Activated naive CD8-positive, alpha-beta T cell (primary cell): ENCODE measurements around the gene WDCP.
"Not testable (repeated sequence)": the region's sequence is repeated elsewhere in the genome, so short reads cannot be mapped to it uniquely, and the experiment has no call there.

Experiments
- H3K27ac Mint-ChIP-seq: one replicate; pipeline ENCODE4 v1.8.0; 2021; ENCODE audit warnings: mixed read lengths
- H3K27me3 Mint-ChIP-seq: one replicate; pipeline ENCODE4 v1.8.0; 2021; ENCODE audit warnings: mixed read lengths
- H3K36me3 Mint-ChIP-seq: one replicate; pipeline ENCODE4 v1.8.0; 2021; ENCODE audit warnings: mixed read lengths
- H3K4me1 Mint-ChIP-seq: one replicate; pipeline ENCODE4 v1.8.0; 2021; ENCODE audit warnings: low read depth, mixed read lengths
- H3K4me3 Mint-ChIP-seq: one replicate; pipeline ENCODE4 v1.8.0; 2021; ENCODE audit warnings: mild to moderate bottlenecking, mixed read lengths
- H3K9me3 Mint-ChIP-seq: one replicate; pipeline ENCODE4 v1.8.0; 2021; ENCODE audit warnings: low read depth, mixed read lengths

Gene WDCP

GRCh38 chr2:24048769-24049484 is 1.7 kb upstream of the WDCP start:
- H3K27me3 Mint-ChIP-seq: peaks cover 1% of the 10 kb centered on the region
- H3K27ac Mint-ChIP-seq: no peak overlapping the region
- peaks cover 25% of the 10 kb centered on the region for H3K4me1 Mint-ChIP-seq
- no peak overlapping the region for H3K4me3 Mint-ChIP-seq
- no peaks in the 10 kb centered on the region for H3K9me3 Mint-ChIP-seq
- no peaks in the 10 kb centered on the region for H3K36me3 Mint-ChIP-seq

- Mint-ChIP-seq H3K4me1 (peaks cover 25% of the 10 kb centered on the region), H3K9me3 (no peaks in the 10 kb centered on the region), H3K27ac (no peak overlapping the region), H3K36me3 (no peaks in the 10 kb centered on the region), H3K4me3 (peak overlapping the region; percentile 98), H3K27me3 (no peaks in the 10 kb centered on the region)
These were observed 477 bp upstream of the WDCP start for GRCh38 chr2:24047703-24048033.

- no peaks in the 10 kb centered on the region for H3K9me3 Mint-ChIP-seq
- H3K4me1 Mint-ChIP-seq: peaks cover 25% of the 10 kb centered on the region
- no peaks in the 10 kb centered on the region for H3K27me3 Mint-ChIP-seq
- peak overlapping the region; percentile 98 for H3K4me3 Mint-ChIP-seq
- H3K27ac Mint-ChIP-seq: peak overlapping the region; percentile 94
- no peaks in the 10 kb centered on the region for H3K36me3 Mint-ChIP-seq
These were observed 627 bp downstream of the WDCP start for GRCh38 chr2:24046599-24046929.

- Mint-ChIP-seq H3K4me1 (peaks cover 25% of the 10 kb centered on the region), H3K9me3 (no peaks in the 10 kb centered on the region), H3K4me3 (peak overlapping the region; percentile 98), H3K27me3 (no peaks in the 10 kb centered on the region), H3K27ac (no peak overlapping the region), H3K36me3 (no peaks in the 10 kb centered on the region)
These were observed 1.4 kb downstream of the WDCP start for GRCh38 chr2:24045511-24046508.

- H3K4me3 Mint-ChIP-seq, H3K27ac Mint-ChIP-seq, H3K27me3 Mint-ChIP-seq, H3K36me3 Mint-ChIP-seq, H3K9me3 Mint-ChIP-seq: not testable (repeated sequence)
- peaks cover 22% of the 10 kb centered on the region for H3K4me1 Mint-ChIP-seq
These were observed 4.1 kb downstream of the WDCP start for GRCh38 chr2:24043133-24043532.

- H3K4me1 Mint-ChIP-seq: peaks cover 13% of the 10 kb centered on the region
- no peaks in the 10 kb centered on the region for H3K9me3 Mint-ChIP-seq
- H3K27ac Mint-ChIP-seq: no peak overlapping the region
- H3K36me3 Mint-ChIP-seq: peaks cover 6% of the 10 kb centered on the region
- H3K4me3 Mint-ChIP-seq: no peak overlapping the region
- H3K27me3 Mint-ChIP-seq: no peaks in the 10 kb centered on the region
These were observed 6.7 kb downstream of the WDCP start for GRCh38 chr2:24040511-24040910.

- peaks cover 12% of the 10 kb centered on the region for H3K4me1 Mint-ChIP-seq
- no peak overlapping the region for H3K27ac Mint-ChIP-seq
- H3K36me3 Mint-ChIP-seq: peaks cover 6% of the 10 kb centered on the region
- no peak overlapping the region for H3K4me3 Mint-ChIP-seq
- no peaks in the 10 kb centered on the region for H3K9me3 Mint-ChIP-seq
- H3K27me3 Mint-ChIP-seq: no peaks in the 10 kb centered on the region
These were observed 8.2 kb downstream of the WDCP start for GRCh38 chr2:24038786-24039499.

GRCh38 chr2:24026233-24026632 is 21.0 kb downstream of the WDCP start:
- no peaks in the 10 kb centered on the region for H3K9me3 Mint-ChIP-seq
- H3K27me3 Mint-ChIP-seq: no peaks in the 10 kb centered on the region
- H3K36me3 Mint-ChIP-seq: peaks cover 5% of the 10 kb centered on the region
- H3K4me3 Mint-ChIP-seq: no peak overlapping the region
- H3K4me1 Mint-ChIP-seq: no peaks in the 10 kb centered on the region
- H3K27ac Mint-ChIP-seq: peak overlapping the region; percentile 28

- Mint-ChIP-seq H3K27me3 (no peaks in the 10 kb centered on the region), H3K4me1 (no peaks in the 10 kb centered on the region), H3K36me3 (peaks cover 2% of the 10 kb centered on the region), H3K9me3 (no peaks in the 10 kb centered on the region), H3K27ac (no peak overlapping the region), H3K4me3 (no peak overlapping the region)
These were observed 22.1 kb downstream of the WDCP start for GRCh38 chr2:24024996-24025663.

GRCh38 chr2:24024018-24024417 is 23.2 kb downstream of the WDCP start:
- no peak overlapping the region for H3K27ac Mint-ChIP-seq
- H3K36me3 Mint-ChIP-seq: peaks cover 2% of the 10 kb centered on the region
- H3K4me1 Mint-ChIP-seq: no peaks in the 10 kb centered on the region
- no peak overlapping the region for H3K4me3 Mint-ChIP-seq
- H3K9me3 Mint-ChIP-seq: no peaks in the 10 kb centered on the region
- no peaks in the 10 kb centered on the region for H3K27me3 Mint-ChIP-seq

GRCh38 chr2:24022975-24023575 is 24.1 kb downstream of the WDCP start:
- Mint-ChIP-seq H3K4me1 (no peaks in the 10 kb centered on the region), H3K27me3 (no peaks in the 10 kb centered on the region), H3K4me3 (no peak overlapping the region), H3K27ac (no peak overlapping the region), H3K9me3 (no peaks in the 10 kb centered on the region), H3K36me3 (peaks cover 2% of the 10 kb centered on the region)

- no peak overlapping the region for H3K27ac Mint-ChIP-seq
- H3K27me3 Mint-ChIP-seq: no peaks in the 10 kb centered on the region
- no peaks in the 10 kb centered on the region for H3K4me1 Mint-ChIP-seq
- H3K9me3 Mint-ChIP-seq: no peaks in the 10 kb centered on the region
- peaks cover 2% of the 10 kb centered on the region for H3K36me3 Mint-ChIP-seq
- H3K4me3 Mint-ChIP-seq: no peak overlapping the region
These were observed 24.7 kb downstream of the WDCP start for GRCh38 chr2:24022324-24022974.

GRCh38 chr2:24021122-24021998 is 25.8 kb downstream of the WDCP start:
- no peaks in the 10 kb centered on the region for H3K36me3 Mint-ChIP-seq
- no peaks in the 10 kb centered on the region for H3K27me3 Mint-ChIP-seq
- no peaks in the 10 kb centered on the region for H3K9me3 Mint-ChIP-seq
- no peak overlapping the region for H3K27ac Mint-ChIP-seq
- H3K4me3 Mint-ChIP-seq: no peak overlapping the region
- no peaks in the 10 kb centered on the region for H3K4me1 Mint-ChIP-seq
